OCI-LY1 (cell line): ENCODE results near the gene C22orf23.
"Not testable (repeated sequence)": the region's sequence is repeated elsewhere in the genome, so short reads cannot be mapped to it uniquely, and the experiment has no call there.

ENCODE experiments used
- H2AFZ ChIP-seq: fragments of 200-600 bp; sonication (generic), shearing (Covaris generic); 2 replicates; pipeline ENCODE4 v1.6.0; 2014; ENCODE audit warnings: antibody characterized with exemption, mild to moderate bottlenecking, low read length
- H3F3A ChIP-seq: fragments of 200-600 bp; sonication (generic), shearing (Covaris generic); 2 replicates; pipeline ENCODE4 v1.6.0; 2014; ENCODE audit warnings: mild to moderate bottlenecking, antibody characterized with exemption, low read length, moderate library complexity; ENCODE audit not compliant: insufficient read depth
- H3K27ac ChIP-seq: fragments of 200-600 bp; sonication (generic); 2 replicates; pipeline ENCODE4 v1.5.1; 2014; ENCODE audit warnings: low read length, mixed run types, mild to moderate bottlenecking, low read depth; ENCODE audit not compliant: poor library complexity, severe bottlenecking
- H3K27me3 ChIP-seq: fragments of 200-600 bp; sonication (generic); 2 replicates; pipeline ENCODE4 v1.6.0; 2014; ENCODE audit warnings: antibody characterized with exemption, mild to moderate bottlenecking, low read length, moderate library complexity; ENCODE audit not compliant: insufficient read depth
- H3K36me3 ChIP-seq: fragments of 200-600 bp; sonication (generic); 2 replicates; pipeline ENCODE4 v1.6.1; 2014; ENCODE audit warnings: mild to moderate bottlenecking, antibody characterized with exemption, low read length, moderate library complexity, mixed read lengths; ENCODE audit not compliant: insufficient read depth
- H3K4me1 ChIP-seq: fragments of 200-600 bp; sonication (generic); 2 replicates; pipeline ENCODE4 v1.5.1; 2014; ENCODE audit warnings: mild to moderate bottlenecking, low read length, moderate library complexity; ENCODE audit not compliant: insufficient read depth, severe bottlenecking
- H3K4me2 ChIP-seq: fragments of 200-600 bp; sonication (generic), shearing (Covaris generic); 2 replicates; pipeline ENCODE4 v1.6.1; 2014; ENCODE audit warnings: low read length
- H3K4me3 ChIP-seq: fragments of 200-600 bp; sonication (generic); 2 replicates; pipeline ENCODE4 v1.5.1; 2014; ENCODE audit warnings: low read length, low read depth, mild to moderate bottlenecking, mixed read lengths; ENCODE audit not compliant: poor library complexity, severe bottlenecking
- H3K79me2 ChIP-seq: fragments of 200-600 bp; shearing (Covaris generic); 2 replicates; pipeline ENCODE4 v1.6.1; 2016; ENCODE audit warnings: mixed run types, low read length, mixed read lengths; ENCODE audit not compliant: insufficient read depth
- H3K9ac ChIP-seq: fragments of 200-600 bp; sonication (generic), shearing (Covaris generic); 2 replicates; pipeline ENCODE4 v1.6.1; 2014; ENCODE audit warnings: mild to moderate bottlenecking, low read length, mixed read lengths
- H3K9me2 ChIP-seq: fragments of 200-600 bp; sonication (generic), shearing (Covaris generic); 2 replicates; pipeline ENCODE4 v1.6.1; 2014; ENCODE audit warnings: low read depth, mild to moderate bottlenecking, low read length, mixed read lengths
- H3K9me3 ChIP-seq: fragments of 200-600 bp; shearing (Covaris generic); 2 replicates; pipeline ENCODE4 v1.6.1; 2014; ENCODE audit warnings: low read length, mixed read lengths
- H4K20me1 ChIP-seq: fragments of 200-600 bp; sonication (generic), shearing (Covaris generic); 2 replicates; pipeline ENCODE4 v1.6.0; 2016; ENCODE audit warnings: mild to moderate bottlenecking, low read length; ENCODE audit not compliant: insufficient read depth
- CTCF ChIP-seq: fragments of 200-600 bp; sonication (generic), shearing (Covaris generic); IDR thresholded peaks from 2 replicates; pipeline ENCODE4 v1.5.1; 2017; ENCODE audit warnings: mild to moderate bottlenecking, antibody characterized with exemption, low read length, moderate library complexity, mixed read lengths
- EZH2 ChIP-seq: fragments of 200-600 bp; sonication (generic), shearing (Covaris generic); IDR thresholded peaks from 2 replicates; pipeline ENCODE4 v1.8.0; 2017; ENCODE audit warnings: borderline replicate concordance, mixed run types, mild to moderate bottlenecking, antibody characterized with exemption, low read length, moderate library complexity, mixed read lengths

The C22orf23 gene

GRCh38 chr22:37953062-37953436 is 352 bp downstream of the C22orf23 start:
- H3K4me3 ChIP-seq: peak overlapping the region; percentile 95
- peak overlapping the region; percentile 79 for H3K4me2 ChIP-seq
- peaks cover 16% of the 10 kb centered on the region for H3K36me3 ChIP-seq
- H3K9ac ChIP-seq: peak overlapping the region; percentile 92; the same call in 1 of the 2 replicates
- peaks cover 20% of the 10 kb centered on the region for H3K4me1 ChIP-seq
- TF ChIP-seq CTCF: no peak
- TF ChIP-seq EZH2: no peak
- H3K9me2 ChIP-seq: no peaks in the 10 kb centered on the region
- no peaks in the 10 kb centered on the region for H4K20me1 ChIP-seq
- no peak overlapping the region for H2AFZ ChIP-seq
- H3F3A ChIP-seq: no peaks in the 10 kb centered on the region
- H3K27ac ChIP-seq: no peak overlapping the region
- peaks cover 11% of the 10 kb centered on the region for H3K79me2 ChIP-seq
- H3K27me3 ChIP-seq: no peaks in the 10 kb centered on the region
- H3K9me3 ChIP-seq: no peaks in the 10 kb centered on the region

GRCh38 chr22:37952629-37953028 is 772 bp downstream of the C22orf23 start:
- peaks cover 20% of the 10 kb centered on the region for H3K4me1 ChIP-seq
- not testable (repeated sequence) for H2AFZ ChIP-seq, H3K9me3 ChIP-seq, H4K20me1 ChIP-seq, H3K27ac ChIP-seq, H3F3A ChIP-seq, H3K9me2 ChIP-seq, H3K27me3 ChIP-seq
- peaks cover 13% of the 10 kb centered on the region for H3K36me3 ChIP-seq
- H3K4me2 ChIP-seq: peak overlapping the region; percentile 79
- peak overlapping the region; percentile 92; the same call in 1 of the 2 replicates for H3K9ac ChIP-seq
- peak overlapping the region; percentile 95 for H3K4me3 ChIP-seq
- H3K79me2 ChIP-seq: peaks cover 11% of the 10 kb centered on the region

- H3K27me3 ChIP-seq: no peaks in the 10 kb centered on the region
- no peak overlapping the region for H3K4me3 ChIP-seq
- no peaks in the 10 kb centered on the region for H3K36me3 ChIP-seq
- peaks cover 20% of the 10 kb centered on the region for H3K4me1 ChIP-seq
- H2AFZ ChIP-seq: no peak overlapping the region
- TF ChIP-seq CTCF (no peak), EZH2 (no peak)
- H4K20me1 ChIP-seq: no peaks in the 10 kb centered on the region
- no peaks in the 10 kb centered on the region for H3F3A ChIP-seq
- H3K4me2 ChIP-seq: no peak overlapping the region
- no peaks in the 10 kb centered on the region for H3K9me2 ChIP-seq
- no peak overlapping the region for H3K27ac ChIP-seq
- H3K9me3 ChIP-seq: no peaks in the 10 kb centered on the region
- no peak overlapping the region for H3K9ac ChIP-seq
- H3K79me2 ChIP-seq: peaks cover 11% of the 10 kb centered on the region
These were observed 2.1 kb downstream of the C22orf23 start for GRCh38 chr22:37951305-37951704.

- not testable (repeated sequence) for H3F3A ChIP-seq, H4K20me1 ChIP-seq
These were observed 6.1 kb downstream of the C22orf23 start for GRCh38 chr22:37947142-37947795.

GRCh38 chr22:37944423-37944822 is 9.0 kb downstream of the C22orf23 start:
- not testable (repeated sequence) for H3K4me1 ChIP-seq, H3K4me2 ChIP-seq, H3K9me2 ChIP-seq, H3K9ac ChIP-seq, H2AFZ ChIP-seq, H3K79me2 ChIP-seq, H3F3A ChIP-seq, H3K27me3 ChIP-seq, H4K20me1 ChIP-seq, H3K4me3 ChIP-seq, H3K9me3 ChIP-seq, H3K27ac ChIP-seq
- H3K36me3 ChIP-seq: peaks cover 18% of the 10 kb centered on the region; the same call in 1 of the 2 replicates

More at GRCh38 chr22:37947142-37947795, 6.1 kb downstream of the C22orf23 start:
- H3K27ac ChIP-seq, H3K9me3 ChIP-seq, H3K9me2 ChIP-seq, H3K9ac ChIP-seq, H3K27me3 ChIP-seq, H3K4me2 ChIP-seq, H3K79me2 ChIP-seq, H2AFZ ChIP-seq, H3K4me1 ChIP-seq, H3K4me3 ChIP-seq, H3K36me3 ChIP-seq: not testable (repeated sequence)
